Spleen (tissue), 7 donors: ENCODE measurements around the gene DMGDH.

Source experiments
- POLR2A ChIP-seq, 3 donors: fragments of 450-650 bp; IDR thresholded peaks; one replicate each; pipeline ENCODE4 v1.5.1; 2017; ENCODE audit warnings: antibody characterized with exemption in 3 of 3, mild to moderate bottlenecking in 1 of 3
- POLR2AphosphoS5 ChIP-seq, 3 donors: sonication (generic); formaldehyde crosslinking; IDR thresholded peaks; one replicate each; pipeline ENCODE4 v1.5.1; 2017; ENCODE audit warnings: antibody characterized with exemption in 3 of 3
- TF ChIP-seq, protein P1 (sequence below), 11 experiments: fragments of 200-600 bp in 7 of 11; fragments of 450-650 bp in 4 of 11; sonication (generic) in 4 of 11; IDR thresholded peaks in 8 of 11; conservative IDR thresholded peaks in 3 of 11; 1 replicate in 7 of 11; 2 replicates in 4 of 11; pipeline versions ENCODE4 v1.4.0 to v1.8.0; 2016 to 2021; ENCODE audit warnings: antibody characterized with exemption in 11 of 11, inconsistent platforms in 4 of 11, mild to moderate bottlenecking in 1 of 11
- donor health status: DM: no; HTN: no; CAD: no; lungs with moderate emphysema.
- donor health status: DM: no; HTN: no; CAD: no.
- donor health status: DM: no; HTN: no; CAD: no.

GRCh38 chr5:78971998-78972397, 97.5 kb downstream of the DMGDH start:
- TF ChIP-seq, protein P1, sequence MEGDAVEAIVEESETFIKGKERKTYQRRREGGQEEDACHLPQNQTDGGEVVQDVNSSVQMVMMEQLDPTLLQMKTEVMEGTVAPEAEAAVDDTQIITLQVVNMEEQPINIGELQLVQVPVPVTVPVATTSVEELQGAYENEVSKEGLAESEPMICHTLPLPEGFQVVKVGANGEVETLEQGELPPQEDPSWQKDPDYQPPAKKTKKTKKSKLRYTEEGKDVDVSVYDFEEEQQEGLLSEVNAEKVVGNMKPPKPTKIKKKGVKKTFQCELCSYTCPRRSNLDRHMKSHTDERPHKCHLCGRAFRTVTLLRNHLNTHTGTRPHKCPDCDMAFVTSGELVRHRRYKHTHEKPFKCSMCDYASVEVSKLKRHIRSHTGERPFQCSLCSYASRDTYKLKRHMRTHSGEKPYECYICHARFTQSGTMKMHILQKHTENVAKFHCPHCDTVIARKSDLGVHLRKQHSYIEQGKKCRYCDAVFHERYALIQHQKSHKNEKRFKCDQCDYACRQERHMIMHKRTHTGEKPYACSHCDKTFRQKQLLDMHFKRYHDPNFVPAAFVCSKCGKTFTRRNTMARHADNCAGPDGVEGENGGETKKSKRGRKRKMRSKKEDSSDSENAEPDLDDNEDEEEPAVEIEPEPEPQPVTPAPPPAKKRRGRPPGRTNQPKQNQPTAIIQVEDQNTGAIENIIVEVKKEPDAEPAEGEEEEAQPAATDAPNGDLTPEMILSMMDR (IDR thresholded peaks at IDR 0.05 in 8 of 11, conservative IDR thresholded peaks at IDR 0.05 in 3 of 11) = no peak
- TF ChIP-seq POLR2A (IDR thresholded peaks at IDR 0.05) (no peak), POLR2AphosphoS5 (IDR thresholded peaks at IDR 0.05) (no peak)
